ENCODE measurements around the gene AP3B1.

The AP3B1 gene, protein sequence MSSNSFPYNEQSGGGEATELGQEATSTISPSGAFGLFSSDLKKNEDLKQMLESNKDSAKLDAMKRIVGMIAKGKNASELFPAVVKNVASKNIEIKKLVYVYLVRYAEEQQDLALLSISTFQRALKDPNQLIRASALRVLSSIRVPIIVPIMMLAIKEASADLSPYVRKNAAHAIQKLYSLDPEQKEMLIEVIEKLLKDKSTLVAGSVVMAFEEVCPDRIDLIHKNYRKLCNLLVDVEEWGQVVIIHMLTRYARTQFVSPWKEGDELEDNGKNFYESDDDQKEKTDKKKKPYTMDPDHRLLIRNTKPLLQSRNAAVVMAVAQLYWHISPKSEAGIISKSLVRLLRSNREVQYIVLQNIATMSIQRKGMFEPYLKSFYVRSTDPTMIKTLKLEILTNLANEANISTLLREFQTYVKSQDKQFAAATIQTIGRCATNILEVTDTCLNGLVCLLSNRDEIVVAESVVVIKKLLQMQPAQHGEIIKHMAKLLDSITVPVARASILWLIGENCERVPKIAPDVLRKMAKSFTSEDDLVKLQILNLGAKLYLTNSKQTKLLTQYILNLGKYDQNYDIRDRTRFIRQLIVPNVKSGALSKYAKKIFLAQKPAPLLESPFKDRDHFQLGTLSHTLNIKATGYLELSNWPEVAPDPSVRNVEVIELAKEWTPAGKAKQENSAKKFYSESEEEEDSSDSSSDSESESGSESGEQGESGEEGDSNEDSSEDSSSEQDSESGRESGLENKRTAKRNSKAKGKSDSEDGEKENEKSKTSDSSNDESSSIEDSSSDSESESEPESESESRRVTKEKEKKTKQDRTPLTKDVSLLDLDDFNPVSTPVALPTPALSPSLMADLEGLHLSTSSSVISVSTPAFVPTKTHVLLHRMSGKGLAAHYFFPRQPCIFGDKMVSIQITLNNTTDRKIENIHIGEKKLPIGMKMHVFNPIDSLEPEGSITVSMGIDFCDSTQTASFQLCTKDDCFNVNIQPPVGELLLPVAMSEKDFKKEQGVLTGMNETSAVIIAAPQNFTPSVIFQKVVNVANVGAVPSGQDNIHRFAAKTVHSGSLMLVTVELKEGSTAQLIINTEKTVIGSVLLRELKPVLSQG

DNA sequence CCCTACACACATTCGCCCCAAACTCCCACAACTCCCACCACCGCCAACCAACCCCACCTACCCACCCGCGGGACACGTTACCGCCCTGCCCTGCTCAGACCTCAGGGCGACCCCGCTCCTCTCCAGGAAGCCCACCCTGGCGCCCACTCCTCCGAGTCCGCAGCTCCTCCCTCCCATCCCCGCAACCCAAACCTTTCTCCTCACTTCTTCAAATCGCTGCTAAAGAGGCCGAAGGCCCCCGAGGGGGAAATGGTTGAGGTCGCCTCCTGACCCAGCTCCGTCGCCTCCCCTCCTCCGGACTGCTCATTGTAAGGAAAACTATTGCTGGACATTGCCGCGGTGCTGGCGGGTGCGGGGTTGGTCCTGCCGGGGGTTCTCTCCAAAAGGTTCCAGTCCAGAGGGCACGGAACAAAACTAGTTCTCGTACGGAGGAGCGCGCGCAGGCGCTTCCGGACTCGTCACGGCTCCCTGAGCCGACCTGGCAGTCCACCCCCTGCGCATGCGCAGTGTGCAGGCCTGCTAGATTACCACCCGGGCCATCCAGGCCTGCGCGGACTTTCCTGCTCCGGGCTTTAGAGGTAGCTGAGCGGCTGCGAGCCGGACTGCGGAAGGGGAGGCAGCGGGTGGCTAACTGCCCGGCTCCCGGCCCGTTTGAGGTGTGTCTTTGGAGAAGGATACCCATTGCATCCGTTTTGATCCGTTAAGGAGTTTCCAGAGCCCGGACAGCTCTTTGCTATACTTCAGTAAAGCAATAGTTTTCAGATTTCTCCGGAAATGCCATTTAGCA is at the start of gene AP3B1:
Gene AP3B1, minus strand, starts transcription at position 451 of the 787 bp plus-strand sequence. Its CDS starts 119 bp downstream, at position 332.
- Histone ChIP-seq H3K36me3 (ENCODE audit: control insufficient read depth, insufficient read depth, low read length) (no peaks in the 10 kb centered on the region), H3K27me3 (replicated peaks; ENCODE audit: control insufficient read depth, insufficient read depth, low read length) (no peaks in the 10 kb centered on the region), H3K4me3 (replicated peaks; ENCODE audit: low read depth, low read length) (peak within 1 kb of the TSS; percentile 76)
- TF ChIP-seq, protein P1, sequence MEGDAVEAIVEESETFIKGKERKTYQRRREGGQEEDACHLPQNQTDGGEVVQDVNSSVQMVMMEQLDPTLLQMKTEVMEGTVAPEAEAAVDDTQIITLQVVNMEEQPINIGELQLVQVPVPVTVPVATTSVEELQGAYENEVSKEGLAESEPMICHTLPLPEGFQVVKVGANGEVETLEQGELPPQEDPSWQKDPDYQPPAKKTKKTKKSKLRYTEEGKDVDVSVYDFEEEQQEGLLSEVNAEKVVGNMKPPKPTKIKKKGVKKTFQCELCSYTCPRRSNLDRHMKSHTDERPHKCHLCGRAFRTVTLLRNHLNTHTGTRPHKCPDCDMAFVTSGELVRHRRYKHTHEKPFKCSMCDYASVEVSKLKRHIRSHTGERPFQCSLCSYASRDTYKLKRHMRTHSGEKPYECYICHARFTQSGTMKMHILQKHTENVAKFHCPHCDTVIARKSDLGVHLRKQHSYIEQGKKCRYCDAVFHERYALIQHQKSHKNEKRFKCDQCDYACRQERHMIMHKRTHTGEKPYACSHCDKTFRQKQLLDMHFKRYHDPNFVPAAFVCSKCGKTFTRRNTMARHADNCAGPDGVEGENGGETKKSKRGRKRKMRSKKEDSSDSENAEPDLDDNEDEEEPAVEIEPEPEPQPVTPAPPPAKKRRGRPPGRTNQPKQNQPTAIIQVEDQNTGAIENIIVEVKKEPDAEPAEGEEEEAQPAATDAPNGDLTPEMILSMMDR (IDR thresholded peaks at IDR 0.05; ENCODE audit: insufficient read depth, low read length, poor library complexity, severe bottlenecking): no peak
- peak; percentile 97 for DNase-seq (ENCODE audit: extremely low read depth, insufficient read length)

DNA sequence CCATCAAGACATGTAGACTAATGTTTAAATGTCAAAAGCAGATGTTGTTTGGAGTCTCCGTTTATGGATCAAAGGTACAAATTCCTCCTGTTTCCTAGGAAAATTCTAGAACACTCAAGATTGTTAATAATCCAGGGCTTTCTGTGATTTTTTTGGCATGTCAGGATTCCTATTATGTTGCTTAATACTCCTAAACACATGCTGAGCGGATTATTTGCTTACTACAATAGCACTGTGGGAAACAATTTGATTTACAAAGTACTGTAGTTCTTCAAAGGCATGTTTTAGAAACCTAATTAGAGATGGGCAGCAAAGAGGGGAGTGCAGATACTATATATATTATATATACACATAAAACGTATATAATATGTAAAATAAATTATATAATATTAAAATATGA is 46.9 kb upstream of the AP3B1 start:
- H3K4me3 ChIP-seq (replicated peaks; ENCODE audit: low read depth, low read length): no peak overlapping the region
- no peaks in the 10 kb centered on the region for H3K36me3 ChIP-seq (ENCODE audit: control insufficient read depth, insufficient read depth, low read length)
- DNase-seq (ENCODE audit: extremely low read depth, insufficient read length): no peak
- TF ChIP-seq, protein P1 (IDR thresholded peaks at IDR 0.05; ENCODE audit: insufficient read depth, low read length, poor library complexity, severe bottlenecking): no peak
- no peaks in the 10 kb centered on the region for H3K27me3 ChIP-seq (replicated peaks; ENCODE audit: control insufficient read depth, insufficient read depth, low read length)

DNA sequence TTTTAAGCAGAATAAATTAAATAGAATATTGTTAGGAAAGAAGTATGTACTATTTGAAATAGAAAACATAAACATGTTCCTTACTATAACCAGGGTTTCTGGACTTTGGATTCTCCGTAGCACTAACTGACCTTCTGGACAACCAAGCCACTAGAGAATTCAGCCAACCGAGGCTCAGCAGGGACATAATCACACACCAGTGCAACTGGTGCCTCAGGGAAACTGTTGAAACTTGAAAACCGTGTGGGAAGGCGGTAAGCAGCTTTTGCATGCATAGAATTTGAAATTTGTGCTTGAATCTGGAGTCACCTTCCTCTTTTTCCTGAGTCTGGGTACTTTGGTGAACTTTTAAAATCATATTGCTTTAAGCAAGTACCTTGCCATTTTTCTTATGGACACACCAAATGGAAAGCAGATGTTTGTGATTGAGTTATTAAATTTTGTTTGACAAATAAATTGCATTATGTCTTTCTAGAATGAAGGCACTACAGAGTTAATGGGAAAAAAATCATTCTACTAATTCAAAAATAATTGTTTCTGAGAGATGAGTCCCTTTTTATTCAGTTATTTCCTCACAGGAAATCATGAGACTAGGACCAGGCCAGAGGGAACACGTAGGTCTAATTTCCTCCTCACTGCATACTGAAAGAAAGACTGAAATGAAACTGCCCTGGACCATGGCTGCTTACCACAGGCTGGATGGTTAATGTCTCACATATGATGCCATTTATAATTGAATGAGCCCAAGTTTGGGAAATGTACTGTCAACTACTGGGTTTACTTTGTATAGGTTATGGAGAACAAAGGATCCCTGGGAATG is 45.3 kb upstream of the AP3B1 start:
- no peak overlapping the region for H3K4me3 ChIP-seq (replicated peaks; ENCODE audit: low read depth, low read length)
- no peaks in the 10 kb centered on the region for H3K27me3 ChIP-seq (replicated peaks; ENCODE audit: control insufficient read depth, insufficient read depth, low read length)
- TF ChIP-seq, protein P1 (IDR thresholded peaks at IDR 0.05; ENCODE audit: insufficient read depth, low read length, poor library complexity, severe bottlenecking): no peak
- no peak for DNase-seq (ENCODE audit: extremely low read depth, insufficient read length)
- no peaks in the 10 kb centered on the region for H3K36me3 ChIP-seq (ENCODE audit: control insufficient read depth, insufficient read depth, low read length)

DNA sequence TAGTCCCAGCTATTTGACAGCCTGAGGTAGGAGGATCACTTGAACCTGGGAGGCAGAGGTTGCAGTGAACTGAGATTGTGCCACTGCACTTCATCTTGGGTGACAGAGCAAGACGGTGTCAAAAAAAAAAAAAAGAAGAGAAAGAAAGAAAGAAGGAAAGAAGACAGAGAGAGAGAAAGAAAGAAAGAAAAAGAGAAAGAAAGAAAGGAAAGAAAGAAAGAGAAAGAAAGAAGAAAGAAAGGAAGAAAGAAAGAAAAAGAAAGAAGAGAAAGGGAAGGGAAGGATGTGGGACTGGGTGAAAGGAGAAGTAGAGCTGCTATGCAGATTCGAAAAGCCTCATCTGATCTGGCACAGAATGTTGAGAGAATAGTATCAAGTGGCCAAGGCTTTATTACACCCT is 42.2 kb upstream of the AP3B1 start:
- DNase-seq (ENCODE audit: extremely low read depth, insufficient read length): no peak
- Histone ChIP-seq H3K36me3 (ENCODE audit: control insufficient read depth, insufficient read depth, low read length) (no peaks in the 10 kb centered on the region), H3K27me3 (replicated peaks; ENCODE audit: control insufficient read depth, insufficient read depth, low read length) (no peaks in the 10 kb centered on the region), H3K4me3 (replicated peaks; ENCODE audit: low read depth, low read length) (no peak overlapping the region)
- TF ChIP-seq, protein P1 (IDR thresholded peaks at IDR 0.05; ENCODE audit: insufficient read depth, low read length, poor library complexity, severe bottlenecking): no peak

Data from GM06990 (cell line).